NCI-H460 (cell line): ENCODE measurements around the gene TEX35. TPM values are rescaled to one million over a fixed set of nuclear protein-coding genes. Genes with fewer than 3 reads are reported as not detected.

Experiments used
- DNase-seq: peaks from one replicate; pipeline ENCODE4 v3.0.0-alpha.2; 2016; ENCODE audit warnings: low read depth; ENCODE audit errors: extremely low read depth
- small RNA-seq, 2 experiments: library from RNA; depleted of rRNA; stranded (forward); fragments of <200 nt; gene quantifications; one replicate each; pipeline ENCODE3, GENCODE V24; 2014
- total RNA-seq: library from RNA; depleted of rRNA; stranded (reverse); fragments of >200 nt; shearing (Covaris generic); gene quantifications from 2 replicates; pipeline ENCODE4 v1.2.3, GENCODE V29; 2014; rRNA removed

TEX35 gene
- total RNA-seq, 1 experiment from 2014 or later, result not detected

- no peak for DNase-seq
Measured at GRCh38 chr1:178571807-178572206, 58.9 kb downstream of the TEX35 start.

Small RNAs within 50 kb of the gene (small RNA-seq; reads per million reads assigned to genes)
- 0 reads per million in 2 experiments for gene RF00017
- gene RNA5SP69, result 0 reads per million in 2 experiments

Other genes starting within 250 kb of the TEX35 start
- not detected in 2 replicates for gene CLEC20A, start 16.1 kb upstream of the TEX35 start, total RNA-seq
- gene RALGPS2, start 212.1 kb downstream of the TEX35 start, total RNA-seq, result 4.4 and 6.6 TPM in 2 replicates